K562 (cell line): ENCODE data around the gene PLEKHF1. TPM values are rescaled to one million over a fixed set of nuclear protein-coding genes. Genes with fewer than 3 reads are reported as not detected.

Source experiments
- CEBPG ChIP-seq, 3 experiments: fragments of 200-800 bp in 1 of 3; sonication (Bioruptor generic) in 1 of 3; sonication (generic) in 1 of 3; formaldehyde crosslinking in 1 of 3; IDR thresholded peaks in 2 of 3; conservative IDR thresholded peaks in 1 of 3; 2 replicates each; pipeline versions ENCODE4 v1.6.1 to v1.8.0; 2016 to 2022; ENCODE audit warnings: missing compliant biosample characterization in 2 of 3, missing genetic modification characterization in 2 of 3, mild to moderate bottlenecking in 1 of 3, missing genetic modification reagents in 1 of 3
- CXXC5 ChIP-seq: fragments of 250-450 bp; sonication (Bioruptor Pico); IDR thresholded peaks from 2 replicates; pipeline ENCODE4 v1.8.0; 2022; ENCODE audit warnings: inconsistent platforms, mild to moderate bottlenecking, moderate library complexity
- HMBOX1 ChIP-seq: sonication (generic); IDR thresholded peaks from 2 replicates; pipeline ENCODE4 v1.6.1; 2016
- MAX ChIP-seq: sonication (generic); formaldehyde crosslinking; IDR thresholded peaks from 2 replicates; pipeline ENCODE4 v1.9.0; 2022; ENCODE audit warnings: mild to moderate bottlenecking, missing genetic modification reagents
- MEF2D ChIP-seq: conservative IDR thresholded peaks from 2 replicates; pipeline ENCODE4 v1.6.1; 2016; ENCODE audit warnings: low read depth, missing genetic modification characterization, missing compliant biosample characterization
- NFIC ChIP-seq: fragments of 450-650 bp; IDR thresholded peaks from 2 replicates; pipeline ENCODE4 v1.6.1; 2017; ENCODE audit warnings: mild to moderate bottlenecking, inconsistent platforms
- RAD51 ChIP-seq: fragments of 450-650 bp; IDR thresholded peaks from 2 replicates; pipeline ENCODE4 v1.7.1; 2016; ENCODE audit warnings: low read depth, mild to moderate bottlenecking, borderline replicate concordance
- SAP30 ChIP-seq: fragments of 200-600 bp; sonication (generic); IDR thresholded peaks from 2 replicates; pipeline ENCODE4 v1.6.1; 2012; ENCODE audit warnings: borderline replicate concordance, low read depth, mild to moderate bottlenecking, moderate library complexity, low read length, control low read depth, inconsistent platforms; ENCODE audit not compliant: insufficient read depth, poor library complexity, severe bottlenecking
- USF1 ChIP-seq: sonication (generic); formaldehyde crosslinking; IDR thresholded peaks from 2 replicates; pipeline ENCODE4 v1.9.0; 2022; ENCODE audit warnings: mild to moderate bottlenecking, missing genetic modification reagents
- VEZF1 ChIP-seq: fragments of 200-800 bp; sonication (Bioruptor generic); IDR thresholded peaks from 2 replicates; pipeline ENCODE4 v1.6.1; 2017; ENCODE audit warnings: missing genetic modification characterization, missing compliant biosample characterization
- XRCC5 ChIP-seq: fragments of 200-400 bp; formaldehyde crosslinking; IDR thresholded peaks from 2 replicates; pipeline ENCODE4 v1.6.1; 2017; ENCODE audit warnings: low read depth, mild to moderate bottlenecking, low read length
- ZBTB33 ChIP-seq: sonication (generic); formaldehyde crosslinking; IDR thresholded peaks from 2 replicates; pipeline ENCODE4 v1.8.1; 2023; ENCODE audit warnings: mild to moderate bottlenecking, missing genetic modification reagents
- ZNF239 ChIP-seq: fragments of 250-450 bp; sonication (Bioruptor Pico); IDR thresholded peaks from 2 replicates; pipeline ENCODE4 v1.4.0; 2020; ENCODE audit warnings: mild to moderate bottlenecking
- ZNF24 ChIP-seq: fragments of 450-650 bp; IDR thresholded peaks from 2 replicates; pipeline ENCODE4 v1.6.1; 2016
- ZNF280B ChIP-seq: fragments of 250-450 bp; sonication (Bioruptor Pico); IDR thresholded peaks from 2 replicates; pipeline ENCODE4 v1.5.1; 2021; ENCODE audit warnings: mild to moderate bottlenecking
- ZNF354B ChIP-seq: fragments of 250-450 bp; sonication (Bioruptor Pico); IDR thresholded peaks from 2 replicates; pipeline ENCODE4 v1.4.0; 2020
- ZNF668 ChIP-seq: fragments of 250-450 bp; sonication (Bioruptor Pico); IDR thresholded peaks from 2 replicates; pipeline ENCODE4 v1.8.0; 2022; ENCODE audit warnings: mild to moderate bottlenecking, inconsistent platforms
- ZNF695 ChIP-seq: fragments of 450-650 bp; formaldehyde crosslinking; IDR thresholded peaks from 2 replicates; pipeline ENCODE4 v1.4.0; 2020; ENCODE audit warnings: mild to moderate bottlenecking, moderate library complexity
- polyA plus RNA-seq, 8 experiments: library from polyadenylated mRNA; depleted of rRNA in 4 of 8; stranded (reverse) in 5 of 8; unstranded in 3 of 8; fragments of >200 nt; fragmentation: Nextera tagmentation in 2 of 8; fragmentation: Illumina TruSeq in 1 of 8; extraction: Ambion mirVana in 2 of 8; extraction: Trizol in 1 of 8; gene quantifications; 2 replicates each; pipeline versions ENCODE4 v1.2.1 to v1.2.3, GENCODE V29; 2011 to 2014; ENCODE audit warnings: inconsistent platforms in 1 of 8, missing spikeins in 1 of 8
- total RNA-seq, 7 experiments: library from RNA; depleted of rRNA in 6 of 7; stranded (reverse); fragments of >200 nt in 6 of 7; fragmentation: Illumina TruSeq in 2 of 7; extraction: Trizol in 2 of 7; gene quantifications; 2 replicates each; pipeline versions ENCODE4 v1.2.1 to v1.2.3, GENCODE V29; 2011 to 2021; ENCODE audit warnings: low replicate concordance in 1 of 7

Gene PLEKHF1
- total and polyA plus RNA-seq, 9 of the 15 experiments (the other 6 are each of a cell fraction or from before 2014, with no cell fraction given): 0.07 to 13.4 (median 3.9) TPM; not detected in 1

GRCh38 chr19:29671393-29672160 is 6.3 kb downstream of the PLEKHF1 start (continued):
- no peak for TF ChIP-seq ZNF280B (CRISPR knock-in tag)
- TF ChIP-seq MAX: peak; percentile 91
- TF ChIP-seq XRCC5: no peak
- TF ChIP-seq HMBOX1: peak; percentile 59; the same call in 1 of the 2 replicates
- no peak for TF ChIP-seq SAP30
- TF ChIP-seq VEZF1: no peak
- TF ChIP-seq ZNF668 (CRISPR knock-in tag): no peak
- TF ChIP-seq ZNF24: 0 out of 2 replicates have a peak, but pooled peaks have one; percentile 21
- TF ChIP-seq NFIC: peak; percentile 99
- TF ChIP-seq ZNF239: 0 out of 2 replicates have a peak, but pooled peaks have one; percentile 12
- peak; percentile 15; the same call in 1 of the 2 replicates for TF ChIP-seq CXXC5 (CRISPR knock-in tag)
- TF ChIP-seq ZNF695 (CRISPR knock-in tag): no peak
- peak; percentile 9; the same call in 1 of the 2 replicates for TF ChIP-seq USF1
- 0 out of 2 replicates have a peak, but pooled peaks have one; percentile 12 for TF ChIP-seq RAD51
- TF ChIP-seq MEF2D (tag): peak; percentile 32; the same call in 1 of the 2 replicates
- TF ChIP-seq CEBPG (CRISPR knock-in tag; IDR thresholded peaks at IDR 0.05): no peak
- no peak for TF ChIP-seq CEBPG (tag; conservative IDR thresholded peaks at IDR 0.05 in 1 of 2, IDR thresholded peaks at IDR 0.05 in 1 of 2)
- 0 out of 2 replicates have a peak, but pooled peaks have one; percentile 41 for TF ChIP-seq ZBTB33 (CRISPR knock-in tag)
- TF ChIP-seq ZNF354B (CRISPR knock-in tag): no peak
